Stimulated activated CD8-positive, alpha-beta memory T cell treated with anti-CD3 and anti-CD28 coated beads, Interleukin-4, amount 100 ng/mL, for 1 hour (primary cell): ENCODE data around the gene CUBN.
A peak's percentile ranks its signal among the peaks of the same experiment; 100 is the strongest.

ENCODE experiments used
- DNase-seq, 2 donors: peaks; one replicate each; pipeline ENCODE4 v3.0.0-alpha.2; 2020; ENCODE audit warnings: low read depth in 2 of 2, low spot score in 1 of 2

Gene CUBN

GRCh38 chr10:17041626-17042520 is 87.7 kb downstream of the CUBN start:
- no peak for DNase-seq

- DNase-seq: no peak
These were observed 91.0 kb downstream of the CUBN start for GRCh38 chr10:17038627-17039026.

- no peak for DNase-seq
These were observed 91.7 kb downstream of the CUBN start for GRCh38 chr10:17037910-17038309.

GRCh38 chr10:17035446-17035845 is 94.2 kb downstream of the CUBN start:
- DNase-seq: no peak

- DNase-seq: no peak
These were observed 95.9 kb downstream of the CUBN start for GRCh38 chr10:17033529-17034260.

- no peak for DNase-seq
These were observed 97.7 kb downstream of the CUBN start for GRCh38 chr10:17031637-17032635.

GRCh38 chr10:17029581-17030271 is 99.9 kb downstream of the CUBN start:
- peak; percentile 35 to 58 for DNase-seq

- no peak for DNase-seq
These were observed 100.4 kb downstream of the CUBN start for GRCh38 chr10:17029239-17029580.

- no peak for DNase-seq
These were observed 100.8 kb downstream of the CUBN start for GRCh38 chr10:17028798-17029197.

- DNase-seq: peak; percentile 14 to 35
These were observed 102.7 kb downstream of the CUBN start for GRCh38 chr10:17026686-17027485.

- peak; percentile 13 to 28 for DNase-seq
These were observed 103.9 kb downstream of the CUBN start for GRCh38 chr10:17025444-17026295.

- DNase-seq: no peak
These were observed 105.2 kb downstream of the CUBN start for GRCh38 chr10:17024461-17024860.

GRCh38 chr10:17023386-17024298 is 106.0 kb downstream of the CUBN start:
- DNase-seq: peak; percentile 50 to 54

- DNase-seq: no peak
These were observed 106.7 kb downstream of the CUBN start for GRCh38 chr10:17022896-17023295.

- no peak for DNase-seq
These were observed 107.2 kb downstream of the CUBN start for GRCh38 chr10:17022466-17022825.

- no peak for DNase-seq
These were observed 107.8 kb downstream of the CUBN start for GRCh38 chr10:17021656-17022465.

GRCh38 chr10:17019696-17020095 is 109.9 kb downstream of the CUBN start:
- no peak for DNase-seq
